Ishikawa (cell line): ENCODE data around the gene PDGFC.

Experiments
- EP300 ChIP-seq: IDR thresholded peaks from 2 replicates; pipeline ENCODE4 v1.6.1; 2012; ENCODE audit warnings: borderline replicate concordance
- RAD21 ChIP-seq: IDR thresholded peaks from 2 replicates; pipeline ENCODE4 v1.6.1; 2012; ENCODE audit warnings: low read depth
- ZBTB7A ChIP-seq: IDR thresholded peaks from 2 replicates; pipeline ENCODE4 v1.6.1; 2012; ENCODE audit warnings: low read depth

GRCh38 chr4:156971676-156972378 is at the start of gene PDGFC:
- peak; percentile 54; the same call in 1 of the 2 replicates for TF ChIP-seq EP300
- TF ChIP-seq ZBTB7A = peak; percentile 79
- peak; percentile 49; the same call in 1 of the 2 replicates for TF ChIP-seq RAD21
